Heart left ventricle (tissue), 13 donors: Measurements from ENCODE around the gene PRDM16.

Source experiments
- POLR2A ChIP-seq, 2 donors: fragments of 450-650 bp; IDR thresholded peaks; one replicate each; pipeline ENCODE4 v1.6.1; 2017; ENCODE audit warnings: antibody characterized with exemption in 2 of 2, mild to moderate bottlenecking in 2 of 2, moderate library complexity in 2 of 2
- TF ChIP-seq, protein P1 (sequence below), 12 donors: fragments of 200-600 bp; sonication (generic) in 4 of 12; IDR thresholded peaks; one replicate each; pipeline versions ENCODE4 v1.5.0 to v1.8.0; 2018 to 2022; ENCODE audit warnings: antibody characterized with exemption in 12 of 12, mild to moderate bottlenecking in 5 of 12
- donor health status: ischemic (EF 13 %, LVEDD 7.1; RV severe dilation, severe dysfunction).
- donor health status: DM: no; HTN: yes; CAD: no.
- donor health status: DM: no; HTN: no; CAD: no.
- donor health status: ischemic (EF 25% LVEDD 6.9; RV normal size, moderate dysfunction).
- donor health status: ischemic (EF 25% LVEDD 5.7; RV mildly dilated, moderate dysfunction).
- donor health status: ischemic (EF 35%, LVEDD 5.7; RV mildly dilated, moderate dysfunction).
- donor health status: nonischemic (EF 11% LVEDD 7.7; RV severe dilation, severe dysfunction).
- donor health status: DM: yes; HTN: yes; CAD: no.
- donor health status: PGD.
- donor health status: ischemic (EF 29% LVEDD 5.4; RV normal size, mild dysfunction).
- donor health status: nonischemic (EF 23%, LVEDD 6.1; RV moderate dilation, normal function).

DNA sequence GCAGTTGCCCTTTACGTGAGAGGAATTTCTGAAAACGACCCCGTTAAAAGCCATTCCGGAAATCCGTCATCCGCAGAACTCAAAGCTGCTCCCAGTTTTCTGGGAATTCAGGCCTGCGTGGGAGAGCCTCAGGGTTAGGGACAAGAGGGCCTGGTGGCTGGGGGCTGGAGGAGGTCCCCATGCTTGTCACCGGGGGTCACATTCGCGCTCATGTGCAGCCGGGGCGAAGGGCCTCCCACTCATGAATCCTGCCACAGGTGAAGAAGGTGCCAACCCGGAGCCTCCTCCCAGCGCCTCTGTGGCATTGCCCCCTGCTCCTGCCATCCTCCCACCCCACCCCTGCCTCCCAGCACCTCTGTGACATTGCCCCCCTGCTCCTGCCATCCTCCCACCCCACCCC is 98.3 kb downstream of the PRDM16 start:
- TF ChIP-seq, protein P1, sequence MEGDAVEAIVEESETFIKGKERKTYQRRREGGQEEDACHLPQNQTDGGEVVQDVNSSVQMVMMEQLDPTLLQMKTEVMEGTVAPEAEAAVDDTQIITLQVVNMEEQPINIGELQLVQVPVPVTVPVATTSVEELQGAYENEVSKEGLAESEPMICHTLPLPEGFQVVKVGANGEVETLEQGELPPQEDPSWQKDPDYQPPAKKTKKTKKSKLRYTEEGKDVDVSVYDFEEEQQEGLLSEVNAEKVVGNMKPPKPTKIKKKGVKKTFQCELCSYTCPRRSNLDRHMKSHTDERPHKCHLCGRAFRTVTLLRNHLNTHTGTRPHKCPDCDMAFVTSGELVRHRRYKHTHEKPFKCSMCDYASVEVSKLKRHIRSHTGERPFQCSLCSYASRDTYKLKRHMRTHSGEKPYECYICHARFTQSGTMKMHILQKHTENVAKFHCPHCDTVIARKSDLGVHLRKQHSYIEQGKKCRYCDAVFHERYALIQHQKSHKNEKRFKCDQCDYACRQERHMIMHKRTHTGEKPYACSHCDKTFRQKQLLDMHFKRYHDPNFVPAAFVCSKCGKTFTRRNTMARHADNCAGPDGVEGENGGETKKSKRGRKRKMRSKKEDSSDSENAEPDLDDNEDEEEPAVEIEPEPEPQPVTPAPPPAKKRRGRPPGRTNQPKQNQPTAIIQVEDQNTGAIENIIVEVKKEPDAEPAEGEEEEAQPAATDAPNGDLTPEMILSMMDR (IDR thresholded peaks at IDR 0.05) = no peak
- no peak for TF ChIP-seq POLR2A (IDR thresholded peaks at IDR 0.05)
